Hematopoietic multipotent progenitor cell treated with erythropoietin and hydrocortisone succinate and interleukin-3 and kit ligand, for 6 days (in vitro differentiated cells): ENCODE data around the gene TMEM117.
A peak's percentile ranks its signal among the peaks of the same experiment; 100 is the strongest.

Experiments
- DNase-seq: peaks from one replicate; pipeline ENCODE4 v3.0.0-alpha.2; 2015

Gene TMEM117

GRCh38 chr12:43887397-43887796 is 51.5 kb downstream of the TMEM117 start:
- DNase-seq = no peak

DNA sequence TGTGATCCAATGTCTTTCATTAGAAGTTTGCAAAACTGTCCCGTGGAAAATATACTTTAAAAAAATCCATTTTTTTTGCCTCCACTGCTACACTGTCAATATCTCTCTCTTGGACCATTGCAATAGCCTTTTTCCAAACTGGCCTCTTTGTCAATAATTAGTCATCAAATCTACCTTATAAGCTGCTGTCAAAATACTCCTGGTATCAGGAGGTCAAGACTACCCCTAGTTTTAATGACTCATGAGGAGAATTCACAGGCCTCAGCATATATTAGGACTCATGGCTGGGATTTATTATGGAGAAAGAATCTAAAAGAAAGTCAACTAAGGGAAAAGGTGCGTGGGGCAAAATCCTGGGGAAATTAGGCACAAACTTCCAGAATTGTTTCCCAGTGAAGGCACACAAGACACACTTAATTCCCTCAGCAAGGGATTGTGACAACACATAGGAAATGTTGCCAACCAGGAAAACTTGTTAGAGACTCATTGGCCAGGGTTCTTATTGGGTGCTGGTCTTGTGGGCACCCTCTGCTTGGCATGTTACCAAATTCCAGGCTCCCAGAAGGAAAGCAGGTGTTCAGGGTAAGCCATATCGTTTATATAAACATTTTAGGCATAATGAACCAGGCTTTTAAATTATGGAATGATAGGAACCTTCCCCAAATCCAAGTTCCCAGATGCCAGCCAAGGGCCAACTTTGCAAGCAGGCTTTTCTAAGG is 56.1 kb downstream of the TMEM117 start:
- DNase-seq = no peak

GRCh38 chr12:43893670-43894069 is 57.8 kb downstream of the TMEM117 start:
- DNase-seq = no peak

DNA sequence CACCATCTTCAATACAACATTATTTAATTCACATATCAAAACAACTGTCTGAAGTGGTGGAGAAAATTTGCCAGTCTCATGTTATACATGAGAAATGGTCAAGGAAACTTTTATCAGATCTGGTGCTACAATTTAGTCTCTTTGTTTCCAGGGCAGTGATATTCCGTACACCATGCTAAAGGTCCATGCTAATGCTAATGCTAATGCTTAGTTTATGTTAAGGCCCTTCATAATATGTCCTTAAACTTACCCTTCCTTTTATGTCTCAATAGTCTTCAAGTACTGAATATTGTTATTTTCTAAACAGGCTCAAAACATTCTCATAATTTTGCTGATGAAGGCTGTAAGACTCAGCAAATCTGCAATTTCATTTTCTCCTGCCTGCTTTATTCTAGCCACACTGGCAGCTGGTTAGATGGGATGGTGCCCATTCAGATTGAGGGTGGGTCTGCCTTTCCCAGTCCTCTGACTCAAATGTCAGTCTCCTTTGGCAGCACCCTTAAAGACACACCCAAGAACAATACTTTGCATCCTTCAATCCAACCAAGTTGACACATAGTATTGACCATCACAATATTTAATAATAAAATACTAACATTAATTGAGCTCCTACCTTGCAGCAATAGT is 59.8 kb downstream of the TMEM117 start:
- no peak for DNase-seq

DNA sequence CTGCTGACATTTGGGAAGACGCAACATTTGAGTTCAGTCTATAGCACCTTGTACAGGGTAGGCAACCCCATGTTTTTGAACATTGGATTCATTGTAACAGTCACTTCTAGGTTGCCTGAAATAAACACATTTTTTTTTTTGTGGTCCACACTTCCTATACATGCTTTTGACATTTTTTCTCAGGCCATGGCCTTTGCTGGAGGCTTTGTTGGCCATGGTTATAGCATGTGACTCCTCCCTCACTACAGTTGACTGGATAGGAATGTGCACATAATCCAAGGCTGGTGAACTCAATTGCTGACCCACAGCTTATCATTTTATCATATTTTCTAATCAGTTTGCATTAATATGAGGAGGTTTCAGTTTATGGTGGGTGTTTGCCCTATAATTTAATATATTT is 60.6 kb downstream of the TMEM117 start:
- no peak for DNase-seq

- no peak for DNase-seq
Measured at GRCh38 chr12:43898474-43898873, 62.6 kb downstream of the TMEM117 start.

GRCh38 chr12:43899574-43899973 is 63.7 kb downstream of the TMEM117 start:
- DNase-seq = no peak

- DNase-seq = no peak
Measured at GRCh38 chr12:43903686-43904085, 67.8 kb downstream of the TMEM117 start.

DNA sequence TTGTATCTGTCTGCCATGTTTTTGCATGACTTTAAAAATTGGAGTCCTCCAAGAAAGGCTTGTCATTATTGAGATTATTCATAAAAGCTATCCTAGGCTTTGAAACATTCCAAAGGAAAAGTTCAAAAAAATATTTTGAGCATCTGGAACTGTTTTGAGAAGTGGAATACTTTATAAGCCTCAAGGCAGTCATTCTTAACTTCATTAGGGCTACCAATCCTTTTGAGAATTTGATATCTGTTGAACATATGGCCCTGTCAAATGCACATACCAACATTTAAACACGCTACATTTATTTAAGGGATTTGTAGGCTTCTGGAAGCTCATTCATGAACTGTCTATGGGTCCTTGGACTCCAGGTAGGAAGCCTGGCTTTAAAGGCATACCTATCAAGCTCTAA is 77.0 kb downstream of the TMEM117 start:
- DNase-seq = no peak

- DNase-seq = no peak
Measured at GRCh38 chr12:43914391-43914790, 78.5 kb downstream of the TMEM117 start.

GRCh38 chr12:43914923-43915468 is 79.1 kb downstream of the TMEM117 start:
- peak; percentile 17 for DNase-seq

GRCh38 chr12:43917896-43918295 is 82.0 kb downstream of the TMEM117 start:
- no peak for DNase-seq

DNA sequence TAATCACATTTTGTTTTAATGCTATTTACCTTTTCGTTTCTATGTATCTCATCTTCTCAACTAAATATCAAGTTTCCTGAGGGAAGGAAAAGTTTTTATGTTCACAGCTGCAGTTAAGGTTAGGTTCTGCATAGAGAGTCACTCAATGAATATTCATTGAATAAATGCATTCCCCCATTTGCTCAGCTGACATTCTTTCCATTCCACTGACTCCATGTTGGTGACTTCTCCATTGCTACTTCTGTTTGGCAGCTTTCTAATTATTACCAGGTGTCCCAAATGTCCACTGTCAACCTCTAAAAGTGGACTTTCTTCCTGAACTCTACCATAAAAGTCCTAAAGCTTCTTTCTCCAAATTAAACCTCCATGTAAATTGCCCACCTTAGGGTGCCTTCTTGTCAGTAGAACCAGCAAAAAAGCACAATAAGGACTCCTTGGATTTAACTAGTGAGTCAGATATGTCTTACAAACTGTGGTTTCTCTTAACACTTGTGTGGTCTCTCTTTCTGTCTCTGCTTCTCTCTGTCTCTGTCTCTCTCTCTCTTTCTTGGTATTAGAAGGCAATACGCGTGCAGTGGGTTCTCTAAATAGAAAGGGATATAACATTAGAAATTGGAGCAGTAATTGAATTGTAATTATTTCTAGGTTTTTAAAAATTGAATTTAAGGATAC is 85.9 kb downstream of the TMEM117 start:
- DNase-seq = no peak

GRCh38 chr12:43930032-43930431 is 94.2 kb downstream of the TMEM117 start:
- no peak for DNase-seq

DNA sequence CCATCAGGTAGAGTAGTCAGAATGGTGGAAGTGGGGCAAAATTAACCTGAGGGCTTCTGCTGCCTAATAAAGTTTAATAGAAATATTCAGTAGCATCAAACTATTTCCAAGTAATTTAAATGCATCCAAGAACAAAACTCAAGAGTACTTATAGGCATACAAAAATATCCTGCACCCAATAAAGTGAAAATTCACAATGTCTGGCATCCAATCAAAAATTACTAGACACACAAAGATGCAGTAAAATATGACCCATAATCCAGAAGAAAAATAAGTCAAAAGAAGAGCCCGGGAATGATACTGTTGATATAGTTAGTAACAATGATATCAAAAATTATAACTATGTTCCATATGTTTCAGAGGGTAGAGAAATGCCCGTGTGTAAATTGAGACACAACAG is 95.3 kb downstream of the TMEM117 start:
- no peak for DNase-seq

DNA sequence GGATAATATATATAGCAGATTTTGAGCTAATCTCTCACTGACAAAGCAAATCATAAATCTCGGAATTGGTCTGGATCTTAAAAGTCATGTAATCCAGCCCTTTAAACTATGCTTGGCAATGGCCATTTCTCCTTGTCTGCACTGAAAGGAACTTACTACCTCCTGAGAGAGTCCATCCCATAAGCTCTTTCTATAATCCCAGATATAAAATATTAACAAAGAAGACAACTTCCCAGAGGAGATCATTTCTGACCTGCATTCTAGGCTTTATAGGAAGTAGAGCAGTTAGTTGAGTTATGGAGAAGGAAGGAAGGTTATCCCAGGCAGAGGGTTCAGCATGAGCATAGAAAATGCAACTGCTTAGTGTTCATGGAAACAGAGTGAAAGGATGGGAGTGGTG is 99.7 kb downstream of the TMEM117 start:
- DNase-seq = no peak

- DNase-seq = peak; percentile 27
Measured at GRCh38 chr12:43937947-43938346, 102.1 kb downstream of the TMEM117 start.

GRCh38 chr12:43942379-43942778 is 106.5 kb downstream of the TMEM117 start:
- DNase-seq = no peak

GRCh38 chr12:43945983-43946382 is 110.1 kb downstream of the TMEM117 start:
- DNase-seq = no peak

GRCh38 chr12:43951286-43951685 is 115.4 kb downstream of the TMEM117 start:
- no peak for DNase-seq

GRCh38 chr12:43957732-43958372 is 122.0 kb downstream of the TMEM117 start:
- peak; percentile 70 for DNase-seq

- DNase-seq = no peak
Measured at GRCh38 chr12:43964033-43964432, 128.2 kb downstream of the TMEM117 start.

DNA sequence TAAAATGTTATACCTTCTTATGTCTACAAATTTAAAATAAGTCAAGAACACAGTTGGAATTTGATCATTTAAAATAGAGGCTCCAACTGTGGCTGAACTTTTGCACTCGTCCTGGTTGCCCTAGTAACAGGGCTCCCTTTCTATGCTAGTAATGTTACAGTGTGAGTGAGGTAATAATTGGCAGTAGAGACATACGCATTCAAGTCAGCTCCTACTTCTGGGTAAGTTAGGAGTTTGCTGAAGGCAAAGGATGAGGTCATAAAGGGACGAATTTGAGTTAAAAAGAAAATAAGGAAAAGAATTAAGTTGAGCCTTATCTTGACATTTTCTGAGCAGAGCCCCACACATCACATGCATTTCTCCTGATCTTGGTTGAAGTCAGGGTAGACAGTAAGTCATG is 129.1 kb downstream of the TMEM117 start:
- DNase-seq = no peak
